ENCODE measurements around the gene RSPO4.

The RSPO4 gene

DNA sequence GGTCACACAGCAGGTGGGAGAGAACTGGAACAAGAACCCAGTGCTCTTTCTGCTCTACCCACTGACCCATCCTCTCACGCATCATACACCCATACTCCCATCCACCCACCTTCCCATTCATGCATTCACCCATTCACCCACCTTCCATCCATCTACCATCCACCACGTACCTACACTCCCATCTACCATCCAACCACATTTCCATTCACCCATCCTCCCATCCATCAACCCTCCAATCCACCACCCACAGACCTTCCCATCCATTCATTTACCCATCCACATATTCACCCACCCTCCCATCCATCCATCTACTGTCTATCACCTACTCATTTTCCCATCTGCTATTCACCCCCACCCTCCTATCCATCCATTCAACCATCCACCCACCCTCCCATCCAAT is 17.2 kb upstream of the RSPO4 start:
- Histone ChIP-seq H3K36me3 (ENCODE audit: low read length) (no peaks in the 10 kb centered on the region), H3K9me3 (ENCODE audit: insufficient read depth, low read length) (no peaks in the 10 kb centered on the region), H2AFZ (ENCODE audit: low read depth, low read length, severe bottlenecking) (no peak overlapping the region), H3K79me2 (ENCODE audit: insufficient read depth, low read length) (no peaks in the 10 kb centered on the region), H3K4me3 (ENCODE audit: insufficient read depth, low read length, poor library complexity, severe bottlenecking) (no peak overlapping the region), H3F3A (ENCODE audit: insufficient read depth) (no peaks in the 10 kb centered on the region), H3K9ac (ENCODE audit: low read length) (no peak overlapping the region), H3K27ac (ENCODE audit: low read depth, low read length) (no peak overlapping the region), H3K9me2 (replicated peaks; ENCODE audit: insufficient read depth, low read length) (no peaks in the 10 kb centered on the region), H3K4me2 (ENCODE audit: low read depth, low read length, poor library complexity, severe bottlenecking) (no peak overlapping the region), H4K20me1 (ENCODE audit: low read depth, low read length) (no peaks in the 10 kb centered on the region), H3K27me3 (ENCODE audit: low read length) (no peaks in the 10 kb centered on the region)
- TF ChIP-seq EZH2phosphoT487 (conservative IDR thresholded peaks at IDR 0.05; ENCODE audit: low read length) (no peak), CTCF (IDR thresholded peaks at IDR 0.05; ENCODE audit: insufficient read depth, low read length, poor library complexity, severe bottlenecking) (no peak)

GRCh38 chr20:1017677-1018076 is 15.6 kb upstream of the RSPO4 start:
- H4K20me1 ChIP-seq (ENCODE audit: low read depth, low read length) = no peaks in the 10 kb centered on the region
- no peaks in the 10 kb centered on the region for H3K27me3 ChIP-seq (ENCODE audit: low read length)
- no peak overlapping the region for H2AFZ ChIP-seq (ENCODE audit: low read depth, low read length, severe bottlenecking)
- no peak for TF ChIP-seq CTCF (IDR thresholded peaks at IDR 0.05; ENCODE audit: insufficient read depth, low read length, poor library complexity, severe bottlenecking)
- no peak for TF ChIP-seq EZH2phosphoT487 (conservative IDR thresholded peaks at IDR 0.05; ENCODE audit: low read length)
- H3K9ac ChIP-seq (ENCODE audit: low read length) = no peak overlapping the region
- no peaks in the 10 kb centered on the region for H3K9me2 ChIP-seq (replicated peaks; ENCODE audit: insufficient read depth, low read length)
- no peaks in the 10 kb centered on the region for H3K9me3 ChIP-seq (ENCODE audit: insufficient read depth, low read length)
- no peaks in the 10 kb centered on the region for H3F3A ChIP-seq (ENCODE audit: insufficient read depth)
- no peak overlapping the region for H3K27ac ChIP-seq (ENCODE audit: low read depth, low read length)
- H3K4me3 ChIP-seq (ENCODE audit: insufficient read depth, low read length, poor library complexity, severe bottlenecking) = no peak overlapping the region
- no peaks in the 10 kb centered on the region for H3K79me2 ChIP-seq (ENCODE audit: insufficient read depth, low read length)
- no peak overlapping the region for H3K4me2 ChIP-seq (ENCODE audit: low read depth, low read length, poor library complexity, severe bottlenecking)
- no peaks in the 10 kb centered on the region for H3K36me3 ChIP-seq (ENCODE audit: low read length)

GRCh38 chr20:1015181-1015580 is 13.1 kb upstream of the RSPO4 start:
- no peaks in the 10 kb centered on the region for H3K79me2 ChIP-seq (ENCODE audit: insufficient read depth, low read length)
- no peaks in the 10 kb centered on the region for H3F3A ChIP-seq (ENCODE audit: insufficient read depth)
- no peaks in the 10 kb centered on the region for H3K27me3 ChIP-seq (ENCODE audit: low read length)
- no peaks in the 10 kb centered on the region for H3K9me3 ChIP-seq (ENCODE audit: insufficient read depth, low read length)
- no peak overlapping the region for H3K27ac ChIP-seq (ENCODE audit: low read depth, low read length)
- no peak overlapping the region for H3K4me3 ChIP-seq (ENCODE audit: insufficient read depth, low read length, poor library complexity, severe bottlenecking)
- no peak overlapping the region for H3K4me2 ChIP-seq (ENCODE audit: low read depth, low read length, poor library complexity, severe bottlenecking)
- H4K20me1 ChIP-seq (ENCODE audit: low read depth, low read length) = no peaks in the 10 kb centered on the region
- TF ChIP-seq CTCF (IDR thresholded peaks at IDR 0.05; ENCODE audit: insufficient read depth, low read length, poor library complexity, severe bottlenecking) = no peak
- TF ChIP-seq EZH2phosphoT487 (conservative IDR thresholded peaks at IDR 0.05; ENCODE audit: low read length) = no peak
- H3K9me2 ChIP-seq (replicated peaks; ENCODE audit: insufficient read depth, low read length) = no peaks in the 10 kb centered on the region
- H3K9ac ChIP-seq (ENCODE audit: low read length) = no peak overlapping the region
- no peaks in the 10 kb centered on the region for H3K36me3 ChIP-seq (ENCODE audit: low read length)
- no peak overlapping the region for H2AFZ ChIP-seq (ENCODE audit: low read depth, low read length, severe bottlenecking)

GRCh38 chr20:1014471-1014870 is 12.4 kb upstream of the RSPO4 start:
- no peaks in the 10 kb centered on the region for H3K9me2 ChIP-seq (replicated peaks; ENCODE audit: insufficient read depth, low read length)
- no peak overlapping the region for H3K9ac ChIP-seq (ENCODE audit: low read length)
- no peak for TF ChIP-seq EZH2phosphoT487 (conservative IDR thresholded peaks at IDR 0.05; ENCODE audit: low read length)
- TF ChIP-seq CTCF (IDR thresholded peaks at IDR 0.05; ENCODE audit: insufficient read depth, low read length, poor library complexity, severe bottlenecking) = no peak
- no peaks in the 10 kb centered on the region for H4K20me1 ChIP-seq (ENCODE audit: low read depth, low read length)
- H3K27me3 ChIP-seq (ENCODE audit: low read length) = no peaks in the 10 kb centered on the region
- no peak overlapping the region for H3K4me2 ChIP-seq (ENCODE audit: low read depth, low read length, poor library complexity, severe bottlenecking)
- no peak overlapping the region for H2AFZ ChIP-seq (ENCODE audit: low read depth, low read length, severe bottlenecking)
- no peaks in the 10 kb centered on the region for H3F3A ChIP-seq (ENCODE audit: insufficient read depth)
- H3K4me3 ChIP-seq (ENCODE audit: insufficient read depth, low read length, poor library complexity, severe bottlenecking) = no peak overlapping the region
- no peaks in the 10 kb centered on the region for H3K9me3 ChIP-seq (ENCODE audit: insufficient read depth, low read length)
- no peaks in the 10 kb centered on the region for H3K79me2 ChIP-seq (ENCODE audit: insufficient read depth, low read length)
- no peaks in the 10 kb centered on the region for H3K36me3 ChIP-seq (ENCODE audit: low read length)
- no peak overlapping the region for H3K27ac ChIP-seq (ENCODE audit: low read depth, low read length)
